ENCODE data around the gene ABHD17C. TPM values are rescaled to one million over a fixed set of nuclear protein-coding genes. Genes with fewer than 3 reads are reported as not detected.

ABHD17C gene
- polyA plus RNA-seq, 2 of the 4 experiments (the other 2 are of a cell fraction), result 14.0 to 23.7 TPM

GRCh38 chr15:80721476-80721875, 26.4 kb downstream of the ABHD17C start:
- 90% methylated on average over 7 of the region's 7 CpGs for WGBS (ENCODE audit: missing lambda C conversion rate)
- Histone ChIP-seq H3K27ac (no peak overlapping the region), H3K4me2 (no peak overlapping the region), H3K4me3 (no peak overlapping the region), H3K9me3 (no peaks in the 10 kb centered on the region), H3K4me1 (no peaks in the 10 kb centered on the region)
- ChIA-PET CTCF (interaction anchor here (1.3 to 1.9 kb wide), 2 partner anchors 13 to 55 kb away, joined by 4 to 7 read pairs; no protein-coding TSS in a partner anchor), POLR2A (no interaction called here)
- TF ChIP-seq EP300 (IDR thresholded peaks at IDR 0.05), result no peak
- no peak for TF ChIP-seq ATOH8 (CRISPR knock-in tag; IDR thresholded peaks at IDR 0.05; ENCODE audit: low read depth)
- ATAC-seq (no peak), FAIRE-seq (no peak), DNase-seq (ENCODE audit: low read depth in 1 of 2, low spot score in 1 of 2) (no peak)

GRCh38 chr15:80722811-80723210, 27.7 kb downstream of the ABHD17C start:
- H3K4me3 ChIP-seq, result no peak overlapping the region
- H3K4me1 ChIP-seq, result no peaks in the 10 kb centered on the region
- H3K4me2 ChIP-seq, result no peak overlapping the region
- ATAC-seq (no peak), FAIRE-seq (peak; percentile 23), DNase-seq (ENCODE audit: low read depth in 1 of 2, low spot score in 1 of 2) (no peak)
- no peak for TF ChIP-seq ZFP36 (IDR thresholded peaks at IDR 0.05; ENCODE audit: borderline replicate concordance, partially characterized antibody)
- ChIA-PET POLR2A (no interaction called here), CTCF (interaction anchor here (1.0 to 1.8 kb wide), 3 partner anchors 15 to 155 kb away, joined by 3 to 4 read pairs (median 4); no protein-coding TSS in a partner anchor)
- WGBS (ENCODE audit: missing lambda C conversion rate), result 90% methylated on average over 4 of the region's 4 CpGs
- H3K27ac ChIP-seq, result no peak overlapping the region
- no peaks in the 10 kb centered on the region for H3K9me3 ChIP-seq

GRCh38 chr15:80727196-80727595, 32.1 kb downstream of the ABHD17C start:
- POLR2A ChIA-PET, result no interaction called here
- Histone ChIP-seq H3K4me2 (no peak overlapping the region), H3K27ac (no peak overlapping the region), H3K4me1 (no peaks in the 10 kb centered on the region), H3K9me3 (no peaks in the 10 kb centered on the region), H3K4me3 (no peak overlapping the region)
- no peak for ATAC-seq
- WGBS (ENCODE audit: missing lambda C conversion rate), result 60% methylated on average over 4 of the region's 4 CpGs
- TF ChIP-seq GATA3 (IDR thresholded peaks at IDR 0.05; ENCODE audit: borderline replicate concordance) (no peak), HOXB13 (CRISPR knock-in tag; IDR thresholded peaks at IDR 0.05; ENCODE audit: low read depth) (no peak), HES2 (IDR thresholded peaks at IDR 0.05) (no peak), CHD4 (IDR thresholded peaks at IDR 0.05; ENCODE audit: borderline replicate concordance) (no peak), NFE2L2 (conservative IDR thresholded peaks at IDR 0.05; ENCODE audit: low read length) (no peak), EP300 (IDR thresholded peaks at IDR 0.05) (no peak), TFCP2L1 (CRISPR knock-in tag; IDR thresholded peaks at IDR 0.05) (no peak), ATOH8 (CRISPR knock-in tag; IDR thresholded peaks at IDR 0.05; ENCODE audit: low read depth) (no peak), HDAC2 (IDR thresholded peaks at IDR 0.05) (no peak), HOXA7 (CRISPR knock-in tag; IDR thresholded peaks at IDR 0.05) (no peak), EHF (CRISPR knock-in tag; IDR thresholded peaks at IDR 0.05) (no peak), NPAS2 (CRISPR knock-in tag; IDR thresholded peaks at IDR 0.05; ENCODE audit: borderline replicate concordance) (no peak), FOSL2 (IDR thresholded peaks at IDR 0.05) (no peak), FOSL2 (CRISPR knock-in tag; IDR thresholded peaks at IDR 0.05) (no peak), FOXS1 (CRISPR knock-in tag; IDR thresholded peaks at IDR 0.05) (no peak), KDM5A (IDR thresholded peaks at IDR 0.05) (no peak), CBX8 (IDR thresholded peaks at IDR 0.05) (no peak), RNF2 (IDR thresholded peaks at IDR 0.05; ENCODE audit: borderline replicate concordance, low read depth) (no peak), ELK1 (IDR thresholded peaks at IDR 0.05; ENCODE audit: low read depth, low read length) (no peak), ZFP36 (IDR thresholded peaks at IDR 0.05; ENCODE audit: borderline replicate concordance, partially characterized antibody) (no peak), SMC3 (IDR thresholded peaks at IDR 0.05) (no peak)
- no peak for FAIRE-seq
- CTCF ChIA-PET, result interaction anchor here (1.2 to 2.3 kb wide), 2 partner anchors 49 to 159 kb away, joined by 3 to 12 read pairs; no protein-coding TSS in a partner anchor
- DNase-seq (ENCODE audit: low read depth in 1 of 2, low spot score in 1 of 2), result no peak

All from A549 (cell line).